Lower lobe of right lung (tissue), 2 donors: ENCODE data around the gene CIAO1. TPM values are rescaled to one million over a fixed set of nuclear protein-coding genes. Genes with fewer than 3 reads are reported as not detected.

Source experiments
- ATAC-seq, 2 donors: fragments of 200-7000 bp; cut with Tn5 transposase; one replicate each; pipeline ENCODE4 v1.9.1; 2020 to 2022; ENCODE audit warnings: mild to moderate bottlenecking in 2 of 2, moderate library complexity in 2 of 2
- DNase-seq: peaks from one replicate; pipeline ENCODE4 v3.0.0-alpha.2; 2020
- H3K27ac ChIP-seq: fragments of 200-600 bp; one replicate; pipeline ENCODE4 v1.8.0; 2022
- H3K27me3 ChIP-seq: fragments of 200-600 bp; one replicate; pipeline ENCODE4 v1.8.0; 2022; ENCODE audit warnings: low read depth
- H3K36me3 ChIP-seq: fragments of 200-600 bp; one replicate; pipeline ENCODE4 v1.8.0; 2022; ENCODE audit warnings: mild to moderate bottlenecking
- H3K4me1 ChIP-seq: fragments of 200-600 bp; one replicate; pipeline ENCODE4 v1.8.0; 2022
- H3K4me3 ChIP-seq: fragments of 200-600 bp; one replicate; pipeline ENCODE4 v1.8.0; 2022; ENCODE audit warnings: mild to moderate bottlenecking
- H3K9me3 ChIP-seq: fragments of 200-600 bp; one replicate; pipeline ENCODE4 v1.8.0; 2022
- CTCF ChIP-seq: fragments of 200-600 bp; IDR thresholded peaks from one replicate; pipeline ENCODE4 v1.8.0; 2022; ENCODE audit warnings: antibody characterized with exemption, mild to moderate bottlenecking
- intact Hi-C: fragments of 100-400 bp; cut with DNase I; formaldehyde crosslinking; loops from one replicate; pipeline ENCODE4 v1.11.0; 2022
- total RNA-seq: library from RNA; stranded (reverse); fragmentation: NEBNext Ultra II Directional; extraction: Animal tissue kit (Norgen Biotek cat#: 25700); gene quantifications from one replicate; pipeline ENCODE4 v1.2.1, GENCODE V29; 2021
- donor health status: DM: no; HTN: yes; CAD: no; lungs with severe emphysema.

Gene CIAO1
- total RNA-seq, 1 donor from 2014 or later: 62.3 TPM

GRCh38 chr2:96233436-96233835 is 32.6 kb upstream of the CIAO1 start:
- Histone ChIP-seq H3K27ac (no peak overlapping the region), H3K9me3 (no peaks in the 10 kb centered on the region), H3K4me3 (no peak overlapping the region), H3K4me1 (no peaks in the 10 kb centered on the region), H3K36me3 (no peaks in the 10 kb centered on the region), H3K27me3 (no peaks in the 10 kb centered on the region)
- TF ChIP-seq CTCF: no peak
- DNase-seq (no peak), ATAC-seq (no peak)
- intact Hi-C loops: no loop called here

- DNase-seq: no peak
- H3K27ac ChIP-seq: no peak overlapping the region
- no peaks in the 10 kb centered on the region for H3K4me1 ChIP-seq
- TF ChIP-seq CTCF: no peak
- ATAC-seq: peak in 1 of 2 donors; percentile 49
- H3K27me3 ChIP-seq: no peaks in the 10 kb centered on the region
- no peaks in the 10 kb centered on the region for H3K9me3 ChIP-seq
- intact Hi-C loops: no loop called here
- H3K36me3 ChIP-seq: no peaks in the 10 kb centered on the region
- H3K4me3 ChIP-seq: no peak overlapping the region
Measured at GRCh38 chr2:96233880-96234316, 32.1 kb upstream of the CIAO1 start.

- ATAC-seq (no peak), DNase-seq (no peak)
- intact Hi-C loops: no loop called here
- peaks cover 7% of the 10 kb centered on the region for H3K36me3 ChIP-seq
- TF ChIP-seq CTCF: no peak
- H3K9me3 ChIP-seq: no peaks in the 10 kb centered on the region
- H3K4me3 ChIP-seq: no peak overlapping the region
- H3K27me3 ChIP-seq: no peaks in the 10 kb centered on the region
- peaks cover 10% of the 10 kb centered on the region for H3K4me1 ChIP-seq
- H3K27ac ChIP-seq: no peak overlapping the region
Measured at GRCh38 chr2:96236882-96237281, 29.1 kb upstream of the CIAO1 start.

- H3K27me3 ChIP-seq: no peaks in the 10 kb centered on the region
- DNase-seq: no peak
- no peaks in the 10 kb centered on the region for H3K9me3 ChIP-seq
- no peak overlapping the region for H3K4me3 ChIP-seq
- no peak for ATAC-seq
- peaks cover 7% of the 10 kb centered on the region for H3K36me3 ChIP-seq
- H3K27ac ChIP-seq: no peak overlapping the region
- peaks cover 21% of the 10 kb centered on the region for H3K4me1 ChIP-seq
- intact Hi-C loops: no loop called here
- TF ChIP-seq CTCF: no peak
Measured at GRCh38 chr2:96238266-96238665, 27.8 kb upstream of the CIAO1 start.

GRCh38 chr2:96239091-96239490 is 26.9 kb upstream of the CIAO1 start:
- intact Hi-C loops: no loop called here
- H3K27ac ChIP-seq: no peak overlapping the region
- peaks cover 21% of the 10 kb centered on the region for H3K4me1 ChIP-seq
- no peak overlapping the region for H3K4me3 ChIP-seq
- H3K27me3 ChIP-seq: no peaks in the 10 kb centered on the region
- no peak for TF ChIP-seq CTCF
- H3K9me3 ChIP-seq: no peaks in the 10 kb centered on the region
- ATAC-seq: no peak
- no peak for DNase-seq
- peaks cover 7% of the 10 kb centered on the region for H3K36me3 ChIP-seq
